ENCODE measurements around the gene DERA. TPM values are rescaled to one million over a fixed set of nuclear protein-coding genes. Genes with fewer than 3 reads are reported as not detected.
A peak's percentile ranks its signal among the peaks of the same experiment; 100 is the strongest.
"Not testable (repeated sequence)": the region's sequence is repeated elsewhere in the genome, so short reads cannot be mapped to it uniquely, and the experiment has no call there.

DERA gene
- total RNA-seq, 1 experiment from 2014 or later = 40.8 TPM

DNA sequence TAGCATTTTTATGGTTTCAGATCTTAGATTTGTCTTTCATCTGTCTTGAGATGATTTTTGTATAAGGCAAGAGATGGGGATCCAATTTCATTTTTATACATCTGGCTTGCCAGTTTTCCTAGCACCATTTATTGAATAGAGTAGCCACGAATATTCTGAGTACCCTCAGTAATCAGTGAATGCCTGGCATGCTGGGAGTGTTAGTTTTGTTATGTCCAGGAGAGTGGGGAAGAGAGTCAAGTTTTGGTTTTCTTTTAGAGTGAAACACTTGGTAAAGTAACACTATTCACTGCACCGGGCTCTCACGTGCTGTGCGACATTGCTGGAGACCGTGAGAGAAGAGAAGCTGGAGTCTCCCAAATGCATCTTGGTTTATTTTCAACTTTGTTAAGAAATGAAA is 31.3 kb downstream of the DERA start:
- no peak overlapping the region for H3K27ac Mint-ChIP-seq (ENCODE audit: low read depth, unreplicated experiment)

DNA sequence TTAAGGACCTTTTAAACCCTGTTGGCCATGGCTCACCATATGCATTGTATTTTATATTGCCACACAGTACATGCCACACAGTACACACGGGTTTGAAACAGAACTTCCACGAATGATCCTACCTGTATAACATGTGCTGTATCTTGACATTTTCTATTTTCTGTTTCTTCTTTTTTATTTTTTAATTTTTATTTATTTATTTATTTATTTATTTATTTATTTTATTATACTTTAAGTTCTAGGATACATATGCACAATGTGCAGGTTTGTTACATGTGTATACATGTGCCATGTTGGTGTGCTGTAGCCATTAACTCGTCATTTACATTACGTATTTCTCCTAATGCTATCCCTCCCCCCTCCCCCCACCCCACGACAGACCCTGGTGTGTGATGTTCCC is 32.4 kb downstream of the DERA start:
- intact Hi-C loops (cut with micrococcal nuclease); DNase-seq (ENCODE audit: unreplicated experiment); H3K27me3 Mint-ChIP-seq (ENCODE audit: insufficient read depth, unreplicated experiment); H3K27ac Mint-ChIP-seq (ENCODE audit: low read depth, unreplicated experiment); H3K4me3 Mint-ChIP-seq (ENCODE audit: unreplicated experiment); CTCF ChIA-PET; POLR2A ChIA-PET; H3K4me1 Mint-ChIP-seq (ENCODE audit: insufficient read depth, unreplicated experiment); BruUV-seq (replicated peaks): not testable (repeated sequence)
- peaks cover 11% of the 10 kb centered on the region for H3K36me3 Mint-ChIP-seq (ENCODE audit: insufficient read depth, unreplicated experiment)
- peaks cover 19% of the 10 kb centered on the region for H3K9me3 Mint-ChIP-seq (ENCODE audit: unreplicated experiment)

More for the DNA sequence above, 31.3 kb downstream of the DERA start:
- ChIA-PET CTCF (interaction anchor here (1.5 kb wide), 1 partner anchor 43 kb away, joined by 3 read pairs; no protein-coding TSS in a partner anchor), POLR2A (no interaction called here)
- TF ChIP-seq, protein P1, sequence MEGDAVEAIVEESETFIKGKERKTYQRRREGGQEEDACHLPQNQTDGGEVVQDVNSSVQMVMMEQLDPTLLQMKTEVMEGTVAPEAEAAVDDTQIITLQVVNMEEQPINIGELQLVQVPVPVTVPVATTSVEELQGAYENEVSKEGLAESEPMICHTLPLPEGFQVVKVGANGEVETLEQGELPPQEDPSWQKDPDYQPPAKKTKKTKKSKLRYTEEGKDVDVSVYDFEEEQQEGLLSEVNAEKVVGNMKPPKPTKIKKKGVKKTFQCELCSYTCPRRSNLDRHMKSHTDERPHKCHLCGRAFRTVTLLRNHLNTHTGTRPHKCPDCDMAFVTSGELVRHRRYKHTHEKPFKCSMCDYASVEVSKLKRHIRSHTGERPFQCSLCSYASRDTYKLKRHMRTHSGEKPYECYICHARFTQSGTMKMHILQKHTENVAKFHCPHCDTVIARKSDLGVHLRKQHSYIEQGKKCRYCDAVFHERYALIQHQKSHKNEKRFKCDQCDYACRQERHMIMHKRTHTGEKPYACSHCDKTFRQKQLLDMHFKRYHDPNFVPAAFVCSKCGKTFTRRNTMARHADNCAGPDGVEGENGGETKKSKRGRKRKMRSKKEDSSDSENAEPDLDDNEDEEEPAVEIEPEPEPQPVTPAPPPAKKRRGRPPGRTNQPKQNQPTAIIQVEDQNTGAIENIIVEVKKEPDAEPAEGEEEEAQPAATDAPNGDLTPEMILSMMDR (IDR thresholded peaks at IDR 0.05; ENCODE audit: unreplicated experiment) = no peak
- H3K4me1 Mint-ChIP-seq (ENCODE audit: insufficient read depth, unreplicated experiment) = peaks cover 3% of the 10 kb centered on the region
- no peak overlapping the region for H3K4me3 Mint-ChIP-seq (ENCODE audit: unreplicated experiment)
- DNase-seq (ENCODE audit: unreplicated experiment) = no peak
- intact Hi-C loops (cut with micrococcal nuclease) = no loop called here
- no TSS peak for BruUV-seq (replicated peaks)
- no peaks in the 10 kb centered on the region for H3K27me3 Mint-ChIP-seq (ENCODE audit: insufficient read depth, unreplicated experiment)
- peaks cover 19% of the 10 kb centered on the region for H3K9me3 Mint-ChIP-seq (ENCODE audit: unreplicated experiment)
- peaks cover 11% of the 10 kb centered on the region for H3K36me3 Mint-ChIP-seq (ENCODE audit: insufficient read depth, unreplicated experiment)

DNA sequence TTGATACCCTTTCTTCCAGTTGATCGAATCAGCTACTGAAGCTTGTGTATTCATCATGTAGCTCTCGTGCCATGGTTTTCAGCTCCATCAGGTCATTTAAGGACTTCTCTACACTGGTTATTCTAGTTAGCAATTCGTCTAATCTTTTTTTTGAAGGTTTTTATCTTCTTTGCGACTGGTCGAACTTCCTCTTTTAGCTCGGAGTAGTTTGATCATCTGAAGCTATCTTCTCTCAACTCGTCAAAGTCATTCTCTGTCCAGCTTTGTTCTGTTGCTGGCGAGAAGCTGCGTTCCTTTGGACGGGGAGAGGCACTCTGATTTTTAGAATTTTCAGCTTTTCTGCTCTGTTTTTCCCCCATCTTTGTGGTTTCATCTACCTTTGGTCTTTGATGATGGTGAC is 37.3 kb downstream of the DERA start:
- H3K27me3 Mint-ChIP-seq (ENCODE audit: insufficient read depth, unreplicated experiment); intact Hi-C loops (cut with micrococcal nuclease); DNase-seq (ENCODE audit: unreplicated experiment); H3K4me3 Mint-ChIP-seq (ENCODE audit: unreplicated experiment); H3K27ac Mint-ChIP-seq (ENCODE audit: low read depth, unreplicated experiment); BruUV-seq (replicated peaks); H3K36me3 Mint-ChIP-seq (ENCODE audit: insufficient read depth, unreplicated experiment); H3K4me1 Mint-ChIP-seq (ENCODE audit: insufficient read depth, unreplicated experiment): not testable (repeated sequence)
- ChIA-PET POLR2A (interaction anchor here (1.0 kb wide), 1 partner anchor 10 kb away, joined by 3 read pairs; no protein-coding TSS in a partner anchor), CTCF (interaction anchor here (0.6 kb wide), 1 partner anchor 27 kb away, joined by 4 read pairs; no protein-coding TSS in a partner anchor)
- peaks cover 20% of the 10 kb centered on the region for H3K9me3 Mint-ChIP-seq (ENCODE audit: unreplicated experiment)

DNA sequence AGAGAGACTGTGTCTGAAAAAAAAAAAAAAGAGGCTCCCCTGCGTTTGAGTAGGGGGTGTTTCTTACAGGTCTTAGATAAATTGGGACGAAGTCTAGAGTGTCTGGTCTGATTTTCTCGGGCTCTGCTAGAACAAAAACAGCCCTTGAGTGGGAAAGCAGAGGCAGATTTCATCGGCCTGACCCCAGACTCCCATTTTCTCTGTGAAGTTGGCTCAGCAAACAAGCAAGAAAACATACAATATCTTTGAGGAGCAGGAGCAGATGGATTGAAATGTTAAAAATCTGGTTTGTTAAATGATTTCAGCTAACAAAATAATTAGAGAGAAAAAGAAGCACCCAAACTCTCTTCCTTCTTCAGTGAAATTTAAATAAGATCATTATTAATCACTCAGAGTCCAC is 44.1 kb downstream of the DERA start:
- no peak for DNase-seq (ENCODE audit: unreplicated experiment)
- Mint-ChIP-seq H3K4me1 (ENCODE audit: insufficient read depth, unreplicated experiment) (peaks cover 10% of the 10 kb centered on the region), H3K9me3 (ENCODE audit: unreplicated experiment) (no peaks in the 10 kb centered on the region), H3K27me3 (ENCODE audit: insufficient read depth, unreplicated experiment) (no peaks in the 10 kb centered on the region), H3K27ac (ENCODE audit: low read depth, unreplicated experiment) (no peak overlapping the region), H3K4me3 (ENCODE audit: unreplicated experiment) (no peak overlapping the region), H3K36me3 (ENCODE audit: insufficient read depth, unreplicated experiment) (peaks cover 8% of the 10 kb centered on the region)
- POLR2A ChIA-PET = no interaction called here
- TF ChIP-seq, protein P1 (IDR thresholded peaks at IDR 0.05; ENCODE audit: unreplicated experiment) = no peak
- CTCF ChIA-PET = no interaction called here
- BruUV-seq (replicated peaks) = no TSS peak
- intact Hi-C loops (cut with micrococcal nuclease) = no loop called here

DNA sequence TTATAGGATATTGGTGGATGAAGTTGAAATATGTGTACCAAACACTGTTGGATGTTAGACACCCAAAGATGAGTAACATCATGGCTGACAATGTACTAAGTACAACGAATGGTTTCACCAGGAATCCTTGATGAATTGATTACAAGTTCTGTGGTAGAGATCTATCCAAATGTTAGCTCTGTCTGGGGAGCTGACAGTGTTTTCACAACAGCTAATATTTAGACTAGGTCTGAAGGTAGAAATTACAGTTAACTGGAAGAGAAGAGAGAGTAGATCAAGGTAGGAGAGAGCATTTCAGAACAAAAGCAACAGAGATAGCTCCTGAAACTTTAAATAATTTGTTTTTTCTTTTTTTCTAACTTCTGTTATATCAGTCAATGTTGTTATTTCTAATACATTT is 44.9 kb downstream of the DERA start:
- peaks cover 10% of the 10 kb centered on the region for H3K4me1 Mint-ChIP-seq (ENCODE audit: insufficient read depth, unreplicated experiment)

More for the DNA sequence above, 44.9 kb downstream of the DERA start:
- Mint-ChIP-seq H3K27ac (ENCODE audit: low read depth, unreplicated experiment) (peak overlapping the region; percentile 32), H3K9me3 (ENCODE audit: unreplicated experiment) (no peaks in the 10 kb centered on the region), H3K27me3 (ENCODE audit: insufficient read depth, unreplicated experiment) (no peaks in the 10 kb centered on the region), H3K4me3 (ENCODE audit: unreplicated experiment) (no peak overlapping the region), H3K36me3 (ENCODE audit: insufficient read depth, unreplicated experiment) (peaks cover 16% of the 10 kb centered on the region)
- intact Hi-C loops (cut with micrococcal nuclease) = no loop called here
- BruUV-seq (replicated peaks) = no TSS peak
- TF ChIP-seq, protein P1 (IDR thresholded peaks at IDR 0.05; ENCODE audit: unreplicated experiment) = no peak
- no peak for DNase-seq (ENCODE audit: unreplicated experiment)
- ChIA-PET CTCF (no interaction called here), POLR2A (no interaction called here)

All from MCF 10A (cell line).